IMR-90 (cell line): Measurements from ENCODE around the gene RARB. TPM values are rescaled to one million over a fixed set of nuclear protein-coding genes. Genes with fewer than 3 reads are reported as not detected.

ENCODE experiments used
- ATAC-seq: fragments of 200-7000 bp; cut with Tn5 transposase; 2 replicates; pipeline ENCODE4 v1.9.1; 2020; ENCODE audit warnings: low read depth, mild to moderate bottlenecking, moderate library complexity
- BruUV-seq: library from RNA; stranded (reverse); fragments of 400-500 nt; replicated peaks from 2 replicates; lab custom pipeline; 2021; lab: Mats Ljungman, UMichigan
- CTCF ChIA-PET: fragments of 300-600 bp; formaldehyde crosslinking; extraction: SDS; loops from one replicate; lab custom pipeline; 2021; ENCODE audit warnings: antibody characterized with exemption; lab: Yijun Ruan, JAX
- POLR2A ChIA-PET: fragments of 300-600 bp; sonication (Branson Sonifier 250); formaldehyde crosslinking; loops from one replicate; lab custom pipeline; 2022; ENCODE audit warnings: antibody characterized with exemption; ENCODE audit not compliant: unreplicated experiment; lab: Charles Lee
- DNase-seq: peaks from one replicate; pipeline ENCODE4 v3.0.0; 2013
- H2AFZ ChIP-seq: replicated peaks from 2 replicates; pipeline ENCODE3; 2013; ENCODE audit warnings: low read length, mild to moderate bottlenecking; ENCODE audit not compliant: poor library complexity
- H2AK5ac ChIP-seq: 2 replicates; pipeline ENCODE4 v1.6.1; 2013; ENCODE audit warnings: low read depth, low read length, inconsistent platforms
- H2AK9ac ChIP-seq: replicated peaks from 2 replicates; pipeline ENCODE3; 2013; ENCODE audit warnings: mild to moderate bottlenecking, low read depth, low read length, moderate library complexity; ENCODE audit not compliant: poor library complexity
- H2BK120ac ChIP-seq: 2 replicates; pipeline ENCODE4 v1.6.1; 2013; ENCODE audit warnings: low read depth, low read length, inconsistent platforms
- H2BK15ac ChIP-seq: 3 replicates; pipeline ENCODE4 v1.6.1; 2013; ENCODE audit warnings: low read depth, low read length, inconsistent platforms
- H2BK20ac ChIP-seq: 2 replicates; pipeline ENCODE4 v1.6.1; 2013; ENCODE audit warnings: low read depth, mild to moderate bottlenecking, inconsistent platforms, low read length, moderate library complexity
- H2BK5ac ChIP-seq: 2 replicates; pipeline ENCODE4 v1.6.1; 2013; ENCODE audit warnings: mild to moderate bottlenecking, low read depth, low read length, inconsistent platforms; ENCODE audit not compliant: poor library complexity, severe bottlenecking
- H3K14ac ChIP-seq: replicated peaks from 2 replicates; pipeline ENCODE4 v1.6.1; 2013; ENCODE audit warnings: low read depth, low read length, inconsistent platforms
- H3K18ac ChIP-seq: 2 replicates; pipeline ENCODE4 v1.6.1; 2013; ENCODE audit warnings: low read depth, low read length, control low read depth
- H3K23ac ChIP-seq: 2 replicates; pipeline ENCODE4 v1.6.1; 2013; ENCODE audit warnings: low read depth, low read length, inconsistent platforms
- H3K27ac ChIP-seq: 2 replicates; pipeline ENCODE4 v1.5.1; 2013; ENCODE audit warnings: mild to moderate bottlenecking, control low read depth, low read length; ENCODE audit not compliant: insufficient read depth
- H3K27me3 ChIP-seq: 2 replicates; pipeline ENCODE4 v1.6.1; 2013; ENCODE audit warnings: low read length; ENCODE audit not compliant: control insufficient read depth, insufficient read depth
- H3K36me3 ChIP-seq: 2 replicates; pipeline ENCODE4 v1.6.1; 2013; ENCODE audit warnings: low read length, mixed read lengths; ENCODE audit not compliant: control insufficient read depth, insufficient read depth
- H3K4ac ChIP-seq: 2 replicates; pipeline ENCODE4 v1.6.1; 2013; ENCODE audit warnings: low read depth, low read length, inconsistent platforms
- H3K4me1 ChIP-seq: 2 replicates; pipeline ENCODE4 v1.6.1; 2013; ENCODE audit warnings: low read length, mixed read lengths; ENCODE audit not compliant: control insufficient read depth, insufficient read depth
- H3K4me2 ChIP-seq: 2 replicates; pipeline ENCODE4 v1.6.1; 2013; ENCODE audit warnings: low read depth, mild to moderate bottlenecking, control low read depth, low read length, moderate library complexity
- H3K4me3 ChIP-seq: 2 replicates; pipeline ENCODE4 v1.5.1; 2013; ENCODE audit warnings: low read depth, mild to moderate bottlenecking, control low read depth, low read length, moderate library complexity; ENCODE audit not compliant: insufficient read depth
- H3K56ac ChIP-seq: 2 replicates; pipeline ENCODE4 v1.6.1; 2013; ENCODE audit warnings: low read length, inconsistent platforms; ENCODE audit not compliant: insufficient read depth; ENCODE audit errors: extremely low read depth
- H3K79me1 ChIP-seq, 2 experiments: 2 replicates each; pipeline ENCODE4 v1.6.1; 2013; ENCODE audit warnings: low read length in 2 of 2, inconsistent platforms in 1 of 2, low read depth in 1 of 2
- H3K9ac ChIP-seq: 2 replicates; pipeline ENCODE4 v1.6.1; 2013; ENCODE audit warnings: low read depth, low read length, control low read depth
- H3K9me1 ChIP-seq: 2 replicates; pipeline ENCODE4 v1.6.1; 2013; ENCODE audit warnings: low read length, inconsistent platforms; ENCODE audit not compliant: insufficient read depth
- H3K9me3 ChIP-seq: 2 replicates; pipeline ENCODE4 v1.6.1; 2013; ENCODE audit warnings: low read length; ENCODE audit not compliant: control insufficient read depth, insufficient read depth
- H4K20me1 ChIP-seq: 2 replicates; pipeline ENCODE4 v1.6.1; 2013; ENCODE audit warnings: low read length, inconsistent platforms; ENCODE audit not compliant: insufficient read depth
- H4K5ac ChIP-seq: 2 replicates; pipeline ENCODE4 v1.6.1; 2013; ENCODE audit warnings: mild to moderate bottlenecking, low read depth, low read length, control low read depth
- H4K8ac ChIP-seq, 2 experiments: 2 replicates each; pipeline ENCODE4 v1.6.1; 2013; ENCODE audit warnings: low read depth in 2 of 2, low read length in 2 of 2, control low read depth in 1 of 2, inconsistent platforms in 1 of 2
- H4K91ac ChIP-seq: 2 replicates; pipeline ENCODE4 v1.6.1; 2013; ENCODE audit warnings: low read depth, low read length, inconsistent platforms; ENCODE audit not compliant: insufficient read depth
- BHLHE40 ChIP-seq: fragments of 150-350 bp; IDR thresholded peaks from 2 replicates; pipeline ENCODE4 v1.6.1; 2016; ENCODE audit warnings: mild to moderate bottlenecking, low read depth, low read length
- CEBPB ChIP-seq: IDR thresholded peaks from 2 replicates; pipeline ENCODE4 v1.6.1; 2012; ENCODE audit warnings: low read depth, low read length, improper control_type of control experiment
- CHD1 ChIP-seq: IDR thresholded peaks from 2 replicates; pipeline ENCODE4 v1.6.1; 2012; ENCODE audit warnings: low read depth, low read length, improper control_type of control experiment
- CTCF ChIP-seq: conservative IDR thresholded peaks from 2 replicates; pipeline ENCODE4 v1.5.1; 2012; ENCODE audit warnings: mild to moderate bottlenecking, low read depth, low read length, improper control_type of control experiment
- ELK1 ChIP-seq: fragments of 150-350 bp; IDR thresholded peaks from 2 replicates; pipeline ENCODE4 v1.6.1; 2016; ENCODE audit warnings: low read depth, mild to moderate bottlenecking, low read length, moderate library complexity, borderline replicate concordance
- FOS ChIP-seq: fragments of 150-350 bp; IDR thresholded peaks from 2 replicates; pipeline ENCODE4 v1.6.1; 2016; ENCODE audit warnings: low read depth, low read length
- MAFK ChIP-seq: IDR thresholded peaks from 2 replicates; pipeline ENCODE4 v1.6.1; 2012; ENCODE audit warnings: low read depth, low read length, improper control_type of control experiment
- MAZ ChIP-seq: IDR thresholded peaks from 2 replicates; pipeline ENCODE4 v1.6.1; 2012; ENCODE audit warnings: low read depth, mild to moderate bottlenecking, low read length, improper control_type of control experiment, moderate library complexity, borderline replicate concordance
- MXI1 ChIP-seq: IDR thresholded peaks from 2 replicates; pipeline ENCODE4 v1.6.1; 2012; ENCODE audit warnings: low read depth, mild to moderate bottlenecking, low read length, moderate library complexity, borderline replicate concordance
- NFE2L2 ChIP-seq: fragments of 150-350 bp; IDR thresholded peaks from 2 replicates; pipeline ENCODE4 v1.6.1; 2016; ENCODE audit warnings: low read depth, mild to moderate bottlenecking, low read length
- POLR2A ChIP-seq: IDR thresholded peaks from 2 replicates; pipeline ENCODE4 v1.6.1; 2012; ENCODE audit warnings: mild to moderate bottlenecking, low read depth, low read length
- RAD21 ChIP-seq: IDR thresholded peaks from 2 replicates; pipeline ENCODE4 v1.6.1; 2012; ENCODE audit warnings: low read length, improper control_type of control experiment
- RCOR1 ChIP-seq: IDR thresholded peaks from 2 replicates; pipeline ENCODE4 v1.6.1; 2012; ENCODE audit warnings: mild to moderate bottlenecking, low read length, improper control_type of control experiment; ENCODE audit not compliant: insufficient replicate concordance
- RFX5 ChIP-seq: IDR thresholded peaks from 2 replicates; pipeline ENCODE4 v1.8.0; 2012; ENCODE audit warnings: low read depth, mild to moderate bottlenecking, low read length, moderate library complexity
- SMC3 ChIP-seq: fragments of 150-350 bp; IDR thresholded peaks from 2 replicates; pipeline ENCODE4 v1.6.1; 2016; ENCODE audit warnings: low read depth, mild to moderate bottlenecking, antibody characterized with exemption, low read length, moderate library complexity
- USF2 ChIP-seq: fragments of 150-350 bp; IDR thresholded peaks from 2 replicates; pipeline ENCODE4 v1.6.1; 2017; ENCODE audit warnings: mild to moderate bottlenecking, antibody characterized with exemption, low read length, low read depth
- WGBS, 2 experiments: methylation state at CpG; one replicate each; pipeline versions ENCODE4 v1.1.5 to v1.1.7; 2013; ENCODE audit warnings: missing lambda C conversion rate in 2 of 2; ENCODE audit not compliant: insufficient read length in 1 of 2; ENCODE audit errors: extremely low coverage in 2 of 2; 5-methylcytosine and 5-hydroxymethylcytosine counted together
- dilution Hi-C: fragments of 300-500 bp; cut with HindIII; formaldehyde crosslinking; loops from one replicate; pipeline ENCODE4 v1.14.3; 2018; ENCODE audit warnings: low sequenced_read_pairs; ENCODE audit not compliant: unreplicated experiment
- in situ Hi-C: fragments of 300-500 bp; cut with MboI; formaldehyde crosslinking; loops from 3 replicates; pipeline ENCODE4 v1.14.3; 2019; ENCODE audit warnings: low sequenced_read_pairs, inconsistent platforms, mixed read lengths
- intact Hi-C: fragments of 100-400 bp; cut with micrococcal nuclease; formaldehyde crosslinking; loops from 2 replicates; pipeline ENCODE4 v1.10.0; 2022
- polyA plus RNA-seq, 3 experiments: library from polyadenylated mRNA; depleted of rRNA; stranded (reverse); fragments of >200 nt; gene quantifications; 2 replicates each; pipeline ENCODE4 v1.2.3, GENCODE V29; 2012; ENCODE audit warnings: low replicate concordance in 1 of 3
- total RNA-seq: library from RNA; depleted of rRNA; stranded (reverse); fragments of >200 nt; gene quantifications from 2 replicates; pipeline ENCODE4 v1.2.3, GENCODE V29; 2012

The RARB gene
- total and polyA plus RNA-seq, 2 of the 4 experiments (the other 2 are of a cell fraction): 0.53 to 1.4 TPM

- no peak overlapping the region for H3K4me2 ChIP-seq
- TF ChIP-seq MAFK: no peak
- no peak for TF ChIP-seq MAZ
- no peak for TF ChIP-seq FOS
- TF ChIP-seq CHD1: no peak
- TF ChIP-seq RAD21: no peak
- no peak for TF ChIP-seq CTCF
- no peak for TF ChIP-seq RFX5
- no peak for TF ChIP-seq ELK1
- TF ChIP-seq CEBPB: no peak
- no peak for TF ChIP-seq POLR2A
- TF ChIP-seq RCOR1: no peak
- TF ChIP-seq BHLHE40: no peak
- TF ChIP-seq USF2: no peak
- no peak for TF ChIP-seq SMC3
- TF ChIP-seq MXI1: no peak
- TF ChIP-seq NFE2L2: no peak
- H3K9ac ChIP-seq: no peak overlapping the region
Observed at GRCh38 chr3:25457671-25458419, 29.8 kb downstream of the RARB start.

More at GRCh38 chr3:25457671-25458419, 29.8 kb downstream of the RARB start:
- no peak overlapping the region for H3K23ac ChIP-seq
- H3K18ac ChIP-seq: no peak overlapping the region
- H3K9me1 ChIP-seq: no peaks in the 10 kb centered on the region
- intact Hi-C loops: no loop called here
- DNase-seq: peak; percentile 24
- dilution Hi-C loops: no loop called here
- H4K20me1 ChIP-seq: no peaks in the 10 kb centered on the region
- no peak overlapping the region for H4K5ac ChIP-seq
- WGBS, 2 experiments: no CpG with 5 or more reads among the region's 7 CpGs
- no peaks in the 10 kb centered on the region for H3K79me1 ChIP-seq
- H2AK9ac ChIP-seq: no peak overlapping the region
- no peak overlapping the region for H3K4ac ChIP-seq
- H3K4me3 ChIP-seq: no peak overlapping the region
- no peak overlapping the region for H2AK5ac ChIP-seq
- ChIA-PET CTCF (interaction anchor here (1.2 kb wide), 1 partner anchor 9 kb away, joined by 3 read pairs; no protein-coding TSS in a partner anchor), POLR2A (no interaction called here)
- peaks cover 4% of the 10 kb centered on the region for H3K4me1 ChIP-seq
- no peak overlapping the region for H4K91ac ChIP-seq
- no peak overlapping the region for H2BK15ac ChIP-seq
- no TSS peak for BruUV-seq
- H3K9me3 ChIP-seq: no peaks in the 10 kb centered on the region
- no peak for ATAC-seq
- no peak overlapping the region for H3K27ac ChIP-seq
- H4K8ac ChIP-seq: no peak overlapping the region
- H3K36me3 ChIP-seq: no peaks in the 10 kb centered on the region
- H2AFZ ChIP-seq: no peak overlapping the region
- in situ Hi-C loops: no loop called here
- H2BK5ac ChIP-seq: no peak overlapping the region
- H3K14ac ChIP-seq: no peak overlapping the region
- H2BK20ac ChIP-seq: no peak overlapping the region
- H3K56ac ChIP-seq: no peak overlapping the region
- H2BK120ac ChIP-seq: no peak overlapping the region
- H3K27me3 ChIP-seq: no peaks in the 10 kb centered on the region
